Caco-2 (cell line): Measurements from ENCODE around the gene SFXN3. TPM values are rescaled to one million over a fixed set of nuclear protein-coding genes. Genes with fewer than 3 reads are reported as not detected.

Experiments used
- BruUV-seq: library from RNA; stranded (reverse); fragments of 400-500 nt; replicated peaks from 2 replicates; lab custom pipeline; 2021; lab: Mats Ljungman, UMichigan
- CTCF ChIA-PET: fragments of 300-600 bp; sonication (Branson Sonifier 250); formaldehyde crosslinking; loops from one replicate; lab custom pipeline; 2022; ENCODE audit warnings: antibody characterized with exemption; lab: Charles Lee
- POLR2A ChIA-PET: fragments of 300-600 bp; sonication (Branson Sonifier 250); formaldehyde crosslinking; loops from one replicate; lab custom pipeline; 2022; ENCODE audit warnings: antibody characterized with exemption; lab: Charles Lee
- DNase-seq, 2 experiments: peaks; one replicate each; pipeline versions ENCODE4 v3.0.0 to v3.0.0-alpha.2; 2020 to 2022
- H3K27me3 ChIP-seq: replicated peaks from 2 replicates; pipeline ENCODE4 v1.6.0; 2011; ENCODE audit warnings: low read length; ENCODE audit not compliant: control insufficient read depth, insufficient read depth
- H3K36me3 ChIP-seq: 2 replicates; pipeline ENCODE4 v1.5.1; 2011; ENCODE audit warnings: low read length; ENCODE audit not compliant: control insufficient read depth, insufficient read depth
- H3K4me1 ChIP-seq: fragments of 250-450 bp; sonication (Bioruptor Pico); 2 replicates; pipeline ENCODE4 v1.5.1; 2020; ENCODE audit warnings: mild to moderate bottlenecking
- H3K4me3 ChIP-seq: 2 replicates; pipeline ENCODE4 v1.5.1; 2011; ENCODE audit warnings: low read depth, mild to moderate bottlenecking, control low read depth, low read length
- H3K9me3 ChIP-seq: fragments of 250-450 bp; sonication (Bioruptor Pico); 2 replicates; pipeline ENCODE4 v1.5.1; 2020; ENCODE audit warnings: mild to moderate bottlenecking, moderate library complexity
- H3K27ac Mint-ChIP-seq: one replicate; pipeline ENCODE4 v1.8.0; 2022; ENCODE audit warnings: mixed read lengths; ENCODE audit not compliant: unreplicated experiment
- H3K27me3 Mint-ChIP-seq: one replicate; pipeline ENCODE4 v1.8.0; 2022; ENCODE audit warnings: mixed read lengths; ENCODE audit not compliant: insufficient read depth, unreplicated experiment
- H3K36me3 Mint-ChIP-seq: one replicate; pipeline ENCODE4 v1.8.0; 2022; ENCODE audit warnings: mild to moderate bottlenecking, mixed read lengths; ENCODE audit not compliant: insufficient read depth, unreplicated experiment
- H3K4me1 Mint-ChIP-seq: one replicate; pipeline ENCODE4 v1.8.0; 2022; ENCODE audit warnings: low read depth, mixed read lengths; ENCODE audit not compliant: unreplicated experiment
- H3K4me3 Mint-ChIP-seq: one replicate; pipeline ENCODE4 v1.8.0; 2022; ENCODE audit warnings: mild to moderate bottlenecking, moderate library complexity, mixed read lengths; ENCODE audit not compliant: unreplicated experiment
- H3K9me3 Mint-ChIP-seq: one replicate; pipeline ENCODE4 v1.8.0; 2022; ENCODE audit warnings: mixed read lengths; ENCODE audit not compliant: unreplicated experiment
- CTCF ChIP-seq, 2 experiments: fragments of 200-600 bp in 1 of 2; IDR thresholded peaks; 1 replicate in 1 of 2; 2 replicates in 1 of 2; pipeline versions ENCODE4 v1.5.1 to v1.8.0; 2011 to 2022; ENCODE audit warnings: antibody characterized with exemption in 1 of 2, control low read depth in 1 of 2, inconsistent platforms in 1 of 2, low read depth in 1 of 2, low read length in 1 of 2, mild to moderate bottlenecking in 1 of 2, moderate library complexity in 1 of 2; ENCODE audit not compliant: insufficient read depth in 1 of 2, severe bottlenecking in 1 of 2, unreplicated experiment in 1 of 2
- intact Hi-C: fragments of 100-400 bp; cut with micrococcal nuclease; formaldehyde crosslinking; loops from one replicate; pipeline ENCODE4 v1.10.0; 2022; ENCODE audit not compliant: unreplicated experiment
- total RNA-seq: library from RNA; stranded (reverse); gene quantifications from 2 replicates; pipeline ENCODE4 v1.2.3, GENCODE V29; 2022

The SFXN3 gene
- total RNA-seq, 1 experiment from 2014 or later = 23.4 TPM

- Histone ChIP-seq H3K36me3 (no peaks in the 10 kb centered on the region), H3K4me1 (peaks cover 13% of the 10 kb centered on the region; the same call in 1 of the 2 replicates), H3K9me3 (no peaks in the 10 kb centered on the region), H3K27me3 (no peaks in the 10 kb centered on the region), H3K4me3 (no peak overlapping the region)
- CTCF ChIA-PET = interaction anchor here (0.6 kb wide), 1 partner anchor 122 kb away, joined by 4 read pairs; no protein-coding TSS in a partner anchor
- H3K36me3 Mint-ChIP-seq = no peaks in the 10 kb centered on the region
- no TSS peak for BruUV-seq
- H3K27me3 Mint-ChIP-seq = no peaks in the 10 kb centered on the region
- no peak for TF ChIP-seq CTCF (IDR thresholded peaks at IDR 0.05; ENCODE audit: insufficient read depth in 1 of 2, low read depth in 1 of 2, low read length in 1 of 2, severe bottlenecking in 1 of 2, unreplicated experiment in 1 of 2)
- H3K27ac Mint-ChIP-seq = no peak overlapping the region
- POLR2A ChIA-PET = no interaction called here
- H3K4me3 Mint-ChIP-seq = no peak overlapping the region
- intact Hi-C loops = no loop called here
- H3K4me1 Mint-ChIP-seq = peaks cover 5% of the 10 kb centered on the region
- no peak for DNase-seq
- H3K9me3 Mint-ChIP-seq = no peaks in the 10 kb centered on the region
Measured at GRCh38 chr10:101022967-101023705, 7.9 kb upstream of the SFXN3 start.

DNA sequence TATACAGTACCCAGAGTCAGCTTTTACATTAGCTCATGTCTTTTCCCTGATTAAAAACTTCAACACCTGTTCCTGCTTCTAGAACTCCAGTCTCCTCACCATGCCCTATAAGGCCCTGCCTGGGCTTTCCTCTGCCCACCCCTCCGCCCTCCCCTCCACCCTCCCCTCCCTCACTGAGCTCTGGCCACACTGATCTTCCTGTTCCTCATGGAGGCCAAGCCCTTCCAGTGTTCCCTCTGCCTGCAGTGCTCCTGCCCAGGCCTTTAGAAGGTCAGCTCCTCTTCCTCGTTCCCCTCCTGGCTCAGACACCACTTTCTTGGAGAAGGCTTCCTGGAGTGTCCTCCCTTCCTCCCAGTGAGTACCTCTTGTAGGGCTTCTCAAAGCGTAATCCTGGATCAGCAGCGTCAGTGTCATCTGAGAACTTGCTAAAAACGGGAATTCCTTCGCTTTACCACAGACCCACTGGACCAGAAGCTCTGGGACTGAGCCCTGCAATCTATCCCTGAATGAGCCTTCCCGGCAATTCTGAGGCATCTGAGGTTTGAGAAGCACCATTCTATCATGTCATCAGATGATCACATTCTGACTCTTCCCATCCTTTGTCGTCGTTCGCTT, 3.8 kb upstream of the SFXN3 start:
- POLR2A ChIA-PET = interaction anchor here (0.6 kb wide), 1 partner anchor 69 kb away, joined by 3 read pairs; no protein-coding TSS in a partner anchor
- Mint-ChIP-seq H3K4me3 (no peak overlapping the region), H3K9me3 (no peaks in the 10 kb centered on the region), H3K4me1 (peaks cover under 1% of the 10 kb centered on the region), H3K27ac (no peak overlapping the region), H3K36me3 (peaks cover 11% of the 10 kb centered on the region), H3K27me3 (no peaks in the 10 kb centered on the region)
- no TSS peak for BruUV-seq
- Histone ChIP-seq H3K4me3 (no peak overlapping the region), H3K36me3 (no peaks in the 10 kb centered on the region), H3K9me3 (no peaks in the 10 kb centered on the region), H3K4me1 (peaks cover 3% of the 10 kb centered on the region; the same call in 1 of the 2 replicates), H3K27me3 (no peaks in the 10 kb centered on the region)
- no peak for TF ChIP-seq CTCF (IDR thresholded peaks at IDR 0.05; ENCODE audit: insufficient read depth in 1 of 2, low read depth in 1 of 2, low read length in 1 of 2, severe bottlenecking in 1 of 2, unreplicated experiment in 1 of 2)
- intact Hi-C loops = no loop called here
- DNase-seq = no peak
- CTCF ChIA-PET = interaction anchor here (0.5 to 1.3 kb wide), 4 partner anchors 10 to 33 kb away, joined by 3 to 5 read pairs (median 4); no protein-coding TSS in a partner anchor

GRCh38 chr10:101028446-101029337, 2.3 kb upstream of the SFXN3 start:
- H3K27ac Mint-ChIP-seq = no peak overlapping the region
- intact Hi-C loops = no loop called here
- no TSS peak for BruUV-seq
- CTCF ChIA-PET = interaction anchor here (0.7 to 1.6 kb wide), 5 partner anchors 10 to 63 kb away, joined by 3 to 4 read pairs (median 3); no protein-coding TSS in a partner anchor
- H3K4me1 ChIP-seq = peaks cover 15% of the 10 kb centered on the region
- H3K4me1 Mint-ChIP-seq = peaks cover 15% of the 10 kb centered on the region
- TF ChIP-seq CTCF (IDR thresholded peaks at IDR 0.05; ENCODE audit: insufficient read depth in 1 of 2, low read depth in 1 of 2, low read length in 1 of 2, severe bottlenecking in 1 of 2, unreplicated experiment in 1 of 2) = no peak
- H3K4me3 ChIP-seq = no peak overlapping the region
- no peak overlapping the region for H3K4me3 Mint-ChIP-seq
- no peaks in the 10 kb centered on the region for H3K27me3 Mint-ChIP-seq
- DNase-seq = no peak
- no peaks in the 10 kb centered on the region for H3K36me3 ChIP-seq
- POLR2A ChIA-PET = no interaction called here
- H3K27me3 ChIP-seq = no peaks in the 10 kb centered on the region
- H3K36me3 Mint-ChIP-seq = peaks cover 16% of the 10 kb centered on the region
- H3K9me3 ChIP-seq = no peaks in the 10 kb centered on the region
- H3K9me3 Mint-ChIP-seq = no peaks in the 10 kb centered on the region
